HL-60/S4 treated with retinoic acid at 250 ng/mL for 4 days and 3 days (cell line): ENCODE results near the gene PCGF5.
"Not testable (repeated sequence)": the region's sequence is repeated elsewhere in the genome, so short reads cannot be mapped to it uniquely, and the experiment has no call there.

Source experiments
- in situ Hi-C: fragments of 300-500 bp; cut with MboI; formaldehyde crosslinking; loops from 2 replicates; pipeline ENCODE4 v1.7.0; 2022; ENCODE audit warnings: low sequenced_read_pairs

Gene PCGF5

GRCh38 chr10:91220194-91220953, at the start of gene PCGF5:
Gene PCGF5 (plus strand): TSS chr10:91220663. CDS start chr10:91222872, 2,209 bp downstream.
- in situ Hi-C loops, result no loop called here

GRCh38 chr10:91171485-91171884, 49.0 kb upstream of the PCGF5 start:
- in situ Hi-C loops, result no loop called here

- in situ Hi-C loops, result no loop called here
These were observed 48.1 kb upstream of the PCGF5 start for GRCh38 chr10:91172348-91172747.

- in situ Hi-C loops, result no loop called here
These were observed 35.1 kb upstream of the PCGF5 start for GRCh38 chr10:91185239-91185875.

- in situ Hi-C loops, result no loop called here
These were observed 33.3 kb upstream of the PCGF5 start for GRCh38 chr10:91187156-91187555.

- in situ Hi-C loops, result not testable (repeated sequence)
These were observed 32.5 kb upstream of the PCGF5 start for GRCh38 chr10:91188010-91188409.

- in situ Hi-C loops, result no loop called here
These were observed 31.6 kb upstream of the PCGF5 start for GRCh38 chr10:91188889-91189288.

GRCh38 chr10:91190388-91190870, 30.0 kb upstream of the PCGF5 start:
- in situ Hi-C loops, result no loop called here

GRCh38 chr10:91190876-91191583, 29.4 kb upstream of the PCGF5 start:
- in situ Hi-C loops, result no loop called here

- in situ Hi-C loops, result no loop called here
These were observed 28.9 kb upstream of the PCGF5 start for GRCh38 chr10:91191584-91191919.

GRCh38 chr10:91194497-91195179, 25.8 kb upstream of the PCGF5 start:
- in situ Hi-C loops, result no loop called here

GRCh38 chr10:91196268-91197048, 24.0 kb upstream of the PCGF5 start:
- in situ Hi-C loops, result no loop called here

- in situ Hi-C loops, result no loop called here
These were observed 23.3 kb upstream of the PCGF5 start for GRCh38 chr10:91197127-91197526.

GRCh38 chr10:91198781-91199180, 21.7 kb upstream of the PCGF5 start:
- in situ Hi-C loops, result no loop called here

GRCh38 chr10:91200314-91201212, 19.9 kb upstream of the PCGF5 start:
- in situ Hi-C loops, result no loop called here

- in situ Hi-C loops, result no loop called here
These were observed 19.1 kb upstream of the PCGF5 start for GRCh38 chr10:91201213-91201996.

- in situ Hi-C loops, result no loop called here
These were observed 14.0 kb upstream of the PCGF5 start for GRCh38 chr10:91206427-91206826.

GRCh38 chr10:91206837-91207474, 13.5 kb upstream of the PCGF5 start:
- in situ Hi-C loops, result no loop called here
